ENCODE measurements around the gene NCK1.
A peak's percentile ranks its signal among the peaks of the same experiment; 100 is the strongest.

Gene NCK1

GRCh38 chr3:136861890-136862616 is at the start of gene NCK1:
TSS of gene NCK1 (plus strand) at chr3:136862208. CDS start at chr3:136928002, 65,794 bp downstream.
- DNase-seq = peak; percentile 93

DNA sequence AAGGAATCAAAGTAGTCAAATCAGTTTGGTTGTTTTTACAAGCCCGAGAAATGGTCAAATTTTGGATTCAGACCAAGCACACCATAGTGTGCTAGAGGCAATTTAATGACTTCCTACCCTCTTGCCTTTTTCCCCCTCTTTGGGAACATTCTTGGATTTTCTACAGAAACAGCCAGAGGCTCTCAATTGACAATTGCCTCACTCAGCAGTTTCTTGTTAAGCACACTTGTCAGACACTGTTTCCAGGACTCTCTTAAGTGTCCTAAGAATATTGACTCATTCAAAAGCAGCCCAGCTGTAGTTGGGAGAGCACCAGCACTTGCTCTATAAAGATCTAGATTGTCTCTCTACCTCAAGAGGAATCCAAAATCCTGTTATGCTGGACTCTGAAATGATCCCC is 44.6 kb upstream of the NCK1 start:
- DNase-seq = no peak

- peak; percentile 21 to 23 for DNase-seq
Observed at GRCh38 chr3:136818191-136818768, 43.7 kb upstream of the NCK1 start.

GRCh38 chr3:136818769-136819391 is 43.1 kb upstream of the NCK1 start, which contains the start of gene SLC35G2:
TSS of gene SLC35G2 (plus strand) at chr3:136819126. CDS start at chr3:136854461, 35,335 bp downstream.
- peak in 1 of 2 donors; percentile 23 for DNase-seq

DNA sequence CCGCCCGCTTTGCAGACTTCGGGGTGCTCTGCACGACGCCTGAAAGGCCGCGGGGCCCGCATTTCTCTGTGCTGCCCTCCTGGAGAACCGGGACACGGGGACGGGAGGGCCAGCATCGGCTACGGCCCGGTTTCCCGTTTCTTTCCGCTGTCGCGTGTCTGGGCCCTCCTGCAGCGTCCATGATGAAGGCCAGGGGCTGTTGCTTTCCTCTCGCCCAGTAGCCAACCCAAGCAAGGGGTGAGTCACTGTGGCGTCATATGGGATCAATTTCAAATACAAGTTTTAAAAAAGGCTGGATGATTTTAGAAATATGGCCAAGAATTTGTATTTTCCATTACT is 42.6 kb upstream of the NCK1 start:
- peak; percentile 22 to 23 for DNase-seq

GRCh38 chr3:136819731-136820679 is 42.0 kb upstream of the NCK1 start:
- DNase-seq = peak in 1 of 2 donors; percentile 4

DNA sequence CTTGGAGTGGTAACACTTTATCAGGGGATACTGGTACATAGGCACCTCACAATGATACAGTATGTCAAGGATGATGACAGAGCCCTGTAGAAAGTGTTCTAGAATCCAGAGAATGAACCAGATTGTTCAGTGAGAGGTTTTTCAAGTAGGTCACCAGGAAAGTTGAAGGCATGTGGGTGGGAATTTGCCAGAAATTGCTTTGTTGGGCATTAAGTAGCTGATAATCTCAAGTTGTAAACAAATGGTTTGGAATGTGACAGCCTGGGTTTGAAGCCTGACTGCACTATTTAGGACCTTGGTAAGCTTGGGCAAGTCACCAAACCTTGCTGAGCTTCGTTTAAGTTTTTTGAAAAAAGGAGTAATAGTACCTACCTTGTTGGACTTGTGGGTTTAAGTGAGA is 30.5 kb upstream of the NCK1 start:
- DNase-seq = no peak

- DNase-seq = no peak
Observed at GRCh38 chr3:136835089-136835812, 26.8 kb upstream of the NCK1 start.

GRCh38 chr3:136835813-136836510 is 26.0 kb upstream of the NCK1 start:
- no peak for DNase-seq

DNA sequence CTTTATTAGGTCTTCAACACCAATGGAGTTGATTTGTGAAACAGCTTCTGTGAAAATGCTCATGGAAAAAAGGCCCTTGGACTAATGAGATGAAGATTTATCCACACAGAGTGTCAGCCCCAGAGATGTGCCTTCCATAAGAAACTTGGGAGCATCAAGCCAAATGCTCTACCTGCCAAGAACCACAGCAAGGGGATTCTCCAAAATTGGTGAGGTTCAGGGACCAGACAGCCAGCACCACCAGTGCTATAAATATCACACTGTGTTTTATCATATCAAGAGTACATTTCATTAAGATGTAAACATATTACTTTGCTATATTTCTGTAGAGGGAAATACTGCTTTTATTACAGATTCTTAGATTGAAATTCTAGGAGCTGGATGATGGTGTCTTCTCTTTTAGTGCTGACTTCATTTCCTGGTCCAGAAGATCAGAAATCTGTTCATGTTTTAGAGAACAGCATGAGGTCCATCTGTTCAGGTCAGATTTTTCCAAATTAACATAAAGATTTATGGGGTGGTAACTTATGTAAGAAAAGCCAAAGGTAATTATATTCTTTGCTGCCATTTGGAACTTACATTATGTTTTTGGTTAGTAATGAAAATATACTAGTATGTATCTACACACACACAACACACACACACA is 25.4 kb upstream of the NCK1 start:
- no peak for DNase-seq

- no peak for DNase-seq
Observed at GRCh38 chr3:136838641-136839555, 23.1 kb upstream of the NCK1 start.

DNA sequence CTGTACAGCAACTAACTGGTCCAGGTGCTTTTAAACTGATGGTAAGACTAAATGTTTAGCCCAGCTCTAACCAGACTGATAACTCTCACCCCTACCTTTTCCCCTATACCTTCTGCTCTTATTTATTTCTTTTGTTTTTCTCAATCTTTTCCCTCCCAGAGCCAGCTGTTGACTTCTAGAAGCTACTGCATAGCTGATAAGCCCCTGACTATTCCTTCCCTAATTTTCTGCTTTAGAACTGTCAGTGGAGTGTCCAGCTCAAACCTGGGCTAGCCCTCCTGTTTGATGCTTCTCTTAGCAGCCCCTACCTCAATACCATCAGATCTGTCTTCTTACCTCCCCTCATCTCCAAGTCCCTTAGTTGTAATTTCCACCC is 22.5 kb upstream of the NCK1 start:
- no peak for DNase-seq

DNA sequence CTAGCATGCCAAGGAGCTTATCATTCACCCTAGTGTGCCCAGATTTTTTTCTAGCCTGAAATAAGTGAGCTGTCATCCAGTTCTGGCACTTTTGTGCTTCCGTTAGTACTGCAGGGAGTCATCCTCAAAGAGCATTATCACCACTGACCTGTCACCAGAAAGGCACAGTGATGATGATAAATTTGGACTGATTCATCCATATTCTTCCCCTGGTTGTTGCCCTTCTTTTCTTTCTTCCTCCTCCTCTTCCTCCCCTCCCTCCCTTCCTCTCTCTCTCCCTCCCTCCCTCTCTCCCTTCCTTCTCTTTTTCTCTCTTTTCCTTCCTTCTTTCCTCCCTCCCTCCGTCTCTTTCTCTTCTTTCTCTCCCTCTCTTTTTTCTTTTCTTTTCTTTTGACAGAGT is 21.8 kb upstream of the NCK1 start:
- DNase-seq = no peak

DNA sequence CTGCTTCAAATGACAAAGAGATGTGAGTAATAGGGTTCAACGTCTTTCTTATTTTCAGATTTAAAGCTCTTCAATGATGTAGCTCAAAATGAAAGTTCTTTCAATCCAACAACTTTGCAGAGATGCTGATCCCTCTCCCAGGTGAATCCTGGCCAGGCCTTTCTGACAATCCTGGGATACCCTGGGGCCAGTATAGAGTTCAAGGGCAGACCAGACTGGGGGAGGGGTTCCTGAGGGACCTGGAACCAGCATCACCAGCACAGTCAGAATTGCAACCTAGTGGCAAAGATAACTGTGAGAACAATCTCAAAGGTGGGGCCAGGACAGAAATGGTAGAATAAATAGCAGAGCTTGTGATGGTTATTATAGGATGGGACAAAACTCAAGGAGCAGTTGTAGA is 19.7 kb upstream of the NCK1 start:
- DNase-seq = no peak

DNA sequence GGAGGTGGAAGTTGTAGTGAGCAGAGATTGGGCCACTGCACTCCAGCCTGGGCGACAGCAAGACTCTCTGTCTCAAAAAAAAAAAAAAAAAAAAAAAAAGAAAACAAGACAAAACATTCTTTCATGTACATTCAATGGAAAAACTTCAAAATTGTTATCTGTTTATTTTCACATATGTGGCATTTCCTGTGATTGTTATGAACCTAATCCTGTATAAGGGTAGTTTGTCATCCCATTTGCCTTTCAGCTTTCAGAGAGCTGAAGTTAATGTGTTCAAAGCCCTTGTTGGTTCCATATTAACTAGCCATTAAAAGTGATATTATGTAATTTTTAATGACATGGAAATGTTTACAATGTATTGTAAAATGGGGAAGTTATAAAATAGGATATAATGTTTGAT is 17.3 kb upstream of the NCK1 start:
- DNase-seq = no peak

DNA sequence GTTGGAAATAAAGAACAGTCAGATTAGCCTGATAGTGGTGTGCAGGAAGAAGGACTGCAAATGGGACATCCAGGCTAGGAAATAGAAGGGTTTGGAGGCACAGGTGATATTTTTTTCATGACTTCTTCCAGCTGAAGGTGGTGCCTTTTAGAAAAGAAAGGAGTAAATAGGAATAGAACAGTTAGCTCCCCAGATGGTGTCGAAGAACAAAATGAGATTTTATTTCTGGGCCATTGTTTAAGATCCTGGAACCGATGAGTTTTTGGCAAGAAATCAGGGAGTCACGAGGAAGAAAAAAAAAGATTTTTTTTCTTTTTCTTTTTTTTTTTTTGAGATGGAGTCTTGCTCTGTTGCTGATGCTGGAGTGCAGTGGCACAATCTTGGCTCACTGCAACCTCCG is 9.8 kb upstream of the NCK1 start:
- DNase-seq = no peak

GRCh38 chr3:136856665-136857064 is 5.3 kb upstream of the NCK1 start:
- no peak for DNase-seq

DNA sequence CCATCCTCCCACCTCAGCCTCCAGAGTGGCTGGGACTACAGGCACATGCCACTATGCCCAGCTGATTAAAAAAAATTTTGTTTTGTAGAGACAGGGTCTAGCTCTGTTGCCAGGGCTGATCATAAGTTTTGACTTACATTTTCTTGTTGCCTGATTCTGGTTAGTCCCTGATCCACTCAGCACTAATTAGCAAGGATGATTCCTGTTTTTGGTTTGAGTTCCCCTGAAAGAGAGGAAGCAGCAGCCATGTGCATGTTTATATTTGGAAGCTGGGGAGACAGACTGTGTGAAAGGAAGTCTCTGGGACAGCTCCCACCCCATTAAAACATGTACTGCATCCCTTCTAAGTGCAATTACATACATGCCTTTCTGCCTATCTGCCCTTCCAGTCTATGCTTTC is 3.6 kb upstream of the NCK1 start:
- DNase-seq = no peak

GRCh38 chr3:136860541-136860940 is 1.5 kb upstream of the NCK1 start:
- DNase-seq = no peak
